IPS-18c (cell line): ENCODE data around the gene ADGRL3.

Experiments
- H3K4me3 ChIP-seq: 2 replicates; pipeline ENCODE4 v1.7.0; 2013; ENCODE audit warnings: low read depth, mild to moderate bottlenecking, low read length, moderate library complexity; ENCODE audit not compliant: insufficient read depth
- H3K9me3 ChIP-seq: one replicate; pipeline ENCODE4 v1.6.1; 2013; ENCODE audit warnings: mild to moderate bottlenecking, low read length, moderate library complexity; ENCODE audit not compliant: control insufficient read depth, insufficient read depth

ADGRL3 gene

DNA sequence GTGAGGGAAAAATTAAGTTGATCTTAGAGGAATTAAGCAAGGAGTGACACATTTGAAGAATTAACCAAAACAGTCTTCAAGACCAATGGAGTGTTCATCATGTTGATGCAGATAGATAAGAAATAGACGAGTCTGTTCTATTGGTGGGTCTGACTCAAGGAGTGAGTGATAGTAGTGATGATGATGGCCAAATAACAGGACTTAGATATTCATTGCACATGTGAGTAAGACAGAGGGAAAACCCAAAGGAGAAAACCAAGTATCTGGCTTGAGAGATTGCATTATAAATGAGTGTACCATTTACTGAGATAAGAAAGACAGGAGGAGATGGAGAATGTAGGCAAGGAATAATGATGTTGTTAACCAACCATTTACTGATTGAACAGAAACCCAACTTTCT is 321.3 kb downstream of the ADGRL3 start:
- Histone ChIP-seq H3K4me3 (no peak overlapping the region), H3K9me3 (no peaks in the 10 kb centered on the region)

DNA sequence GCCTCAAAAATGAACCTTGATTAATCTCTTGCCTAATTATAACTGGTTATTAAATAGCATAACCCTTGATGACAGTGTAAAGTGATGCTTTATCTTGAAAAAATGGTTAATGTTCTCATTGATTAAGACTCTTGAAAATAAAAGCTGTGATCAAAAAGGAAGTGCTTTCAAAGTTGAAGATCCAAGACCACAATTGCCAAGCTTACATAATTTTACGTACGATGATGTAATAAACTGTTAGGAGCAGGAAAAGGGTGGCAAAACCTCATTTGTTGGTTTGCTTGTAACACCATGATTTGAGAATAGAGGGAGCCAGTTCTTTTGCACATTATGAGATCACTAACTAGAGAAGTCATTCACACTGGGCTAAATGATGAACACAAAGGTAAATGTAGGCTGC is 322.2 kb downstream of the ADGRL3 start:
- Histone ChIP-seq H3K4me3 (no peak overlapping the region), H3K9me3 (no peaks in the 10 kb centered on the region)

DNA sequence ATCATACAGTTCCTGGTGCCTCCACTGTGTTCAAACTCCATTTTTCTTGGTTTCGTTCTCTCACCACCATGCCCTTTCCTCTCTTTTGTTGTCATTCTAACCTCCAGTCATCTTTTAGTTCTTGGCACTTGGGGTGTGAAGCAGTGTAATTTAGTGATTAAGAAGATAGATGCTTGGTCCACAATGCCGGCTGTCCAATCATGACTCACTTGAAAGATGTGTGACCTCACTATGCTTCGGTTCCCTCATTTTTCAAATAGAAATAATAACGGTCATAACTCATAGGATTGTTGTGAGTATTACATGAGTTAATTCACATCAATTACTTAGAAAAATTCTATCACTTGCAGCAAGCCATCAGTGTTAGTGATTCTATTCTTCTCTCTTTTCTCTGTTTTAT is 327.8 kb downstream of the ADGRL3 start:
- H3K4me3 ChIP-seq = no peak overlapping the region
- H3K9me3 ChIP-seq = no peaks in the 10 kb centered on the region

DNA sequence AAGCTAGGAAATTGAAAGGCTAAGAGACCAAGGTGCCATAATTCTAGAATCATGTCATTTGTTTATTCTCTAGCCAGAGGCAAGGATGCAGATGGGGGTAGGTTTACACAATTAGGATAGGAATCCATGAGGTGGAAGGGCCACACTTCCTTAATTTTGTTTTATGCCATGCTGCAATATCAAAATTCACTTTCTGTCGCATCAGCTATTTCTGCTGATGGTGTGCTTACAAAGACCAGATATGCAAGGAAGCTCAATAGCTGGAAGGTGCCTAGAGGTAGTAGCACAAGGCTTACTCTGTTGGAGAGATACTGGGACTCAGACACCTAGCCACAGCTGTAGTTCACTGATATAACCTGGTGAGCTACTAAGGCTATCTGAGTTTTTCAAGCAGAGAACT is 328.5 kb downstream of the ADGRL3 start:
- no peak overlapping the region for H3K4me3 ChIP-seq
- H3K9me3 ChIP-seq = no peaks in the 10 kb centered on the region

DNA sequence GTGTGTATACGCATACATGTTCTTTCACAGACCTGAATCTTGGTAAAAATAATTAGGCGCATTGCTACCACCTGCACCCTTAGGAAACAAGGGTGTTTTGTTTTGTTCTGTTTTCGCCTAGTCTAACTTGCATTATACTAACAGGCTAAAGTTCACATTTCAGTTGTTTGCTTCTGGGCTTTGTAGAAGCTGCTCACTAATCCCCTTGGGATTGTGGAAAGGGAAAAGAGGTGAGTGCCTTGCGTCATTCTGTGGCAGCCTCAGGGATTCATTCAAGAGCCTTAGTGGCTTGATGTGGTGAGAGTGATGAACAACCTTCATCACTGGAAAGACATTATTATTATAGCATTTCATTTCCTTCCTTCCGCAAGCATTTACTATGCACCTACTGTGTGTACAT is 331.1 kb downstream of the ADGRL3 start:
- H3K4me3 ChIP-seq = no peak overlapping the region

DNA sequence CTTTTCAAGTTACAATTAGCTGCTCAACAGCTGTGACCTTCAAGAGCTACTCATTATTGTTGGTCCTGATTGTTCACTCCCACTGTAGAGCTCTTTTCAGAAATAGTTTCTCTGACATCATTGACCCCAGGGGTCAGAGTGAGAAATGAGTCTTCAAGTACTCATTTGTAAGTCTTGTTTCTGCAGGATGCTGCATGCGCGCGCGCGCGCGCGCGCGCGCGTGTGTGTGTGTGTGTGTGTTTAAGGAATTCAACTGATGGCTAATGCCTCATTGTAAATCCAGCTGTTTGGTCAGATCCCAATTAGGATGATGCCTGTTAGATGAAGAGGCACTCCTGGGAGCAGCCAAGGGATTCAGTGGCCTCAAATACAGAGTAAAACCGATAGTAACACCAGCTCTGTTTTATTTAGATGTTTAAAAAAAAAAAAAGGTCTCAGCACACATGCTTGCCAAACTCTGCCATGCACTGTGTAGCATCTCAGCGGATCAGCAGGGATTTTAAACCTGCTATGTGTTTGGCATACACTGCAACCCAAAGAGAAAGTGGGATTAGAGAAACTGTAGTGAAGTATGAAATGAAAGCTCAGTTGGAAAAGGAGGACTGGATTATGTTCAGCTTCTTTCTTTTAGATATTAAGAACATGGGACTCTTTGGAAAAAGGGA is 332.3 kb downstream of the ADGRL3 start:
- H3K4me3 ChIP-seq = no peak overlapping the region
- H3K9me3 ChIP-seq = no peaks in the 10 kb centered on the region

More for the DNA sequence above, 331.1 kb downstream of the ADGRL3 start:
- H3K9me3 ChIP-seq = no peaks in the 10 kb centered on the region

DNA sequence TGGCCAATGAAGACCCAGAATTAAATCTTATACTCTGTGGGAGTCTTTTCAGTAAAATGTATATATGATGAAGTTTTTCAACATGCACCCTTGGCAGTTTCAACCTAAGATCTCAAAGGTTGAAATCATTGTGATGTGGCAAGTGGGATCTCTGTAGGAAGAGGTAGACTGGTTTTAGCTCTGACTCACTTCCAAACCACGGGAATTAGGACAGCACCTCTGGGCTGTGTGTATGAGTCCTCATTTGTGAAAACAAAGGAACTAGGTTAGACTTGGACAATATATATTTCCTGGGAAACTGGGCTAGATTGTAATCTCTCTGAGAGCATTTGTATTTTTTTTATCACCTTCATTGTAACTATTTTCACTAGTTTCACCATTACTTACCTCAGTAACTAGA is 333.0 kb downstream of the ADGRL3 start:
- H3K9me3 ChIP-seq = no peaks in the 10 kb centered on the region
- H3K4me3 ChIP-seq = no peak overlapping the region

DNA sequence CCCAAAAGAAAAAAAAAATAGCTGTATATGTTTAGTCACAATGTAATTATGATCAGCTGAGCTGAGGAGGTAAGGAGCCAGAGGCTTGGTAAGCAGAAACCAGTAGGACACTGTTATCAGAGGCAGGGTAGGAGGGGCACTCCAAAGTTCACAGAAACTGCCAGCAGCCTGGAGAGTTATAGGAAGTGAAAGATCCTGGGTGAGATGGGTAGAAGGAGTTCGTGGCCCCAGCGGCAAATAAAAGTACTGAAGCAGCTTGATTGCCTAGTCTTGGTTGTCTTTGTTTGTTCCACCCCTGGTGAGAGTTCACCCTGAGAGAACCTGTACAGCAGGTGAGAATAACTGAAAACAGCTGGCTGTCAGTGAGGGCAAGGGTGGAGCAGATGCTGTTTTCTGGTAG is 340.8 kb downstream of the ADGRL3 start:
- no peaks in the 10 kb centered on the region for H3K9me3 ChIP-seq
- no peak overlapping the region for H3K4me3 ChIP-seq

DNA sequence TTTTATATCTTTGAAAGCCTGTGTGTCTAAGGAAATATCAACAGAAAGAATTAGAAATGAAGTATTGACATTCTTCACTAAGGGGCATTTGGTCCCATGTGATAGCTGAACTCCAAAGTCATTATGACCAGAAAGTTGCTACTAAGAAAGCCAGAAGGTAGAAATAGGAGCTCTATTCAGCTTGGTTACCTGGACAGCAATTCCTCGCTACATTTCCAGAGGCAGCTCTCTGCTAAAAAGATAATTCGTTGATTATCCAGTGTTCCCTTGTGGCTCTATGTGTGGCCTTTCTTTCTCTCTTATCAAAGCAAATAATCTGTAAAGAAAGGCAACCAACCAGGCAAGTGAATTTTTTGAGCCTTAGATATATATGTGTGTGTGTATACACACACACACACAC is 341.3 kb downstream of the ADGRL3 start:
- Histone ChIP-seq H3K9me3 (no peaks in the 10 kb centered on the region), H3K4me3 (no peak overlapping the region)

DNA sequence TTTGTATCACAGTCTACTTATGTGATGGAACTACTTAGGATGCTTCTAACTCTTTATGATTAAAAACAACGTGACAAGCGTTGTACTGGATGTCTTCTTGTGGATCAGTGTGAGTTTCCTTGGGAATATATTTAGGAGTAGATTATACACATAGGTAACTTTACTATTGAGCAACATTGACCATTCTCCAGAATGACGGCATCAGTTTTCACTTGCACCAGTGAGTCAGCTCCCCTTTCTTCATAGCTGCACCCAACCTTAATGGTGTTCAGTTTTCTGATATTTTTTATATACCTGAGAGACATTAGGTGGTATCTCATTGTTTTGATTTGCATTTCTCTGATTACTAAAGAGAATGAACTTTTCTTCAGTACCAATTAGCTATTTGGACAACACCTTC is 343.9 kb downstream of the ADGRL3 start:
- Histone ChIP-seq H3K9me3 (no peaks in the 10 kb centered on the region), H3K4me3 (no peak overlapping the region)

DNA sequence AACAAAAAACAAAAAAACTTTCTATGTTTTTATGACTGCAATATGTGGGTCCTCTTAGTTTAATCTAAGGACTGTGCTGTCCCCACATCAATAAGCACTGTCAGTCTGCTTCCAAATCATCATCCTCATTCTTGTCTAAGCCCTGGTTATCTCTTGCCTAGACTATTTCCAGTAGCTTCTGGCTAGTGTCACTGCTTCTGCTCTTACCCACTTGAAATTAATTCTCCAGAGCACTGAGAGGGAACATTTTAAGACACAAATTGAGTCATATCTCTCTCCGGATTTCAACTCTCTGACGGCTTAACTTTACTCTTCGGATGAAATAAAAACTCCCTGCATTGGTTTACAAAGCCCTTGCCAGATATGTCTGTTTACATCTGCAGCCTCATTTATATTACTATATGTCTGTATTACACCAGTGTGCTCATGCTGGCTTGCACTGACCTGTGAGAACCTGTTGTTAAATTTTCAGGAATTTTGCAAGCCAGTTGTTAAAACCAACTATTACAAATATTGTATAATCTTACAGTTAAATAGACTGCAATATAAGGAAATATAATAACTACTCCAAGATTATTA is 345.9 kb downstream of the ADGRL3 start:
- no peaks in the 10 kb centered on the region for H3K9me3 ChIP-seq
- no peak overlapping the region for H3K4me3 ChIP-seq

DNA sequence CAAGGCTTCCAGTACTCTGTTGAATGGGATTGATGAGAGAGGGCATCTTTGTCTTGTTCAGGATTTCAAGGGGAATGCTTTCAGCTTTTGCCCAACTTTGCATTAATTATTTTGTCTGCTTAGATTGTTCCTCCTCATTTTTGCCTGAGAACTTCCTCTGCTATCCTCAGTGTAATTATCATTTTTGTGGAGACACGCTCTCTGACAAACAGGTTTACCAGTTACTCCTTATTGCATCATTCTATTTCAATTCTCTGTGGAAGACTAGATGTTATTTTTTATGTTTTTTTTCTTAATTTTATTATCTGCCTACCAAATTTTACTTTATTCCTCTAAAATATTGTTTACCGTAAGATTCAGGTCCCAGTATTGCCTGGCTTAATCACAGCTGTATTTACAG is 349.2 kb downstream of the ADGRL3 start:
- no peaks in the 10 kb centered on the region for H3K9me3 ChIP-seq
- H3K4me3 ChIP-seq = no peak overlapping the region

DNA sequence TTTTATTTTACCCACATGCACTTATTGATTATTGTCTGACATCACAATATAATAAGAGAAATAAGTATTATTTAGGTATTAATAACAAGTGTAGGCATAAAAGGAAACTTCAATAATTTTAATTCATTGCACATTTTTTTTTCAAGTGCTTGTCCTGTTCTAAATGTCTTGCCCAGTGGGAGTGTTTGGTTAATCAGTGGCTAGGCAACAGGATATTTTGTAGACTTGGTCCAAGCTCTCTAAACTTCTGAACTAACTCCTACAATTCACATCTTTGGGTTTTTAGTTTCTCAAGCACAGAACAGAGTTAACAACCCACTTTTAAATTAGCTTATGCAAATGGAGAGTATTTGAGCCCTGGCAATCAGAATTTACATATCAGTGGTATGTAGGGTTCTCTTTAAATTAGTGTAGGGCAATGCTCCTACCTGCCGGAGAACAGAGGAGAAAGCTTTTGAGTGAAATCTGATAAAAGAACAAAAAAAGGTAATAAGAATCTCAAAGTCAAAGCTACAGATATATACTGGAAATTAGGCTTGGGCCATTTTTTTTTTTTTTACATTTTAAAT is 353.5 kb downstream of the ADGRL3 start:
- H3K4me3 ChIP-seq = no peak overlapping the region

DNA sequence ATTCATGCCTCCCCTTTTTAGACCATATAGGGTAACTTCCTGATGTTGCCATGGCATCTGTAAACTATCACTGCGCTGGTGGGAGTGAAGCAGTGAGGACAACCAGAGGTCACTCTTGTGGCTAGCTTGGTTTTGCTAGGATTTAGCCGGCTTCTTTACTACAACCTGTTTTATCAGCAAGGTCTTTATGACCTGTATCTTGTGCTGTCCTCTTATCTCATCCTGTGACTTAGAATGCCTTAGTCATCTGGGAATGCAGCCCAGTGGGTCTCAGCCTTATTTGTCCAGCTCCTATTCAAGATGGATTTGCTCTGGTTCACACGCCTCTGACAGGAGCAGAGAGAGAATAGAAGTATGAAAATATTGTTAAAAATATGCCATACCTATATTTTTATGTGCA is 355.7 kb downstream of the ADGRL3 start:
- no peak overlapping the region for H3K4me3 ChIP-seq

More for the DNA sequence above, 353.5 kb downstream of the ADGRL3 start:
- no peaks in the 10 kb centered on the region for H3K9me3 ChIP-seq

DNA sequence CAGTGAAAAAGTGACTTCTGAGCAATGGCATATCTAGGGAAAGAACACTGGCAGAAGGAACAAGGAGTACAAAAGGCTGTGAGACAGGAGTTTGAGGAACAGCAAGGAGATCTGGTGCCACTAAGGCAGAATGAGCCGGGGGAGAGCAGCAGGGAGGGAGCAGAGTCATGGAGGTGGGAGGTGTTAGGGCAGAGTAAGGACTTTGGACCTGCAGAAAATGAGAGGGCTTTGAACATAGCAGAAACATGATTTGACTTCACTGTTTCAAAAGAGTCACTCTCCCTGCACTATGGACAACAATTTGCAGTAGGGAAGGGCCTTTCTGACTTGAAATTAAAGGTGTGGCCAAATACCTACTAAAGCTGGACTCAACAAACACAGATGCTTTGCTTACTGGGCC is 356.2 kb downstream of the ADGRL3 start:
- no peaks in the 10 kb centered on the region for H3K9me3 ChIP-seq
- no peak overlapping the region for H3K4me3 ChIP-seq

More for the DNA sequence above, 355.7 kb downstream of the ADGRL3 start:
- no peaks in the 10 kb centered on the region for H3K9me3 ChIP-seq

DNA sequence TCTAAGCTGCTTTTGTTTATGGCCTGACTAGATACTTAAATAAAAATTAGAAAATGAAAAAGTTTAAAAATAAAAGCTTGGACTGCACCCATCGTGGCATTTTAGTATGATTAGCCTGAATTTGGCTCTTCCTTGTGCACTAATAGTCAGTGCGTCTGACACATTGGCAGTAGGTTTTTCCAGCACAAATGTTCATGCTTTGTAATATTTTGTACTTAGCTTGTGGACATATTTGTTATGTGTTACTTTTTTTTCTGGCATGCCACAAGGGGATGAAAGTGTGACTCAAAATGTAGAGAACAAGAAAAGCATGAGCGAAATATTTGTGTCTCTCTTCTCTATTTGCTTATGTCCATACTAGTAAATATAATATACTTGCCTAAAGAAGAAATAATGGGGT is 359.3 kb downstream of the ADGRL3 start:
- no peaks in the 10 kb centered on the region for H3K9me3 ChIP-seq

DNA sequence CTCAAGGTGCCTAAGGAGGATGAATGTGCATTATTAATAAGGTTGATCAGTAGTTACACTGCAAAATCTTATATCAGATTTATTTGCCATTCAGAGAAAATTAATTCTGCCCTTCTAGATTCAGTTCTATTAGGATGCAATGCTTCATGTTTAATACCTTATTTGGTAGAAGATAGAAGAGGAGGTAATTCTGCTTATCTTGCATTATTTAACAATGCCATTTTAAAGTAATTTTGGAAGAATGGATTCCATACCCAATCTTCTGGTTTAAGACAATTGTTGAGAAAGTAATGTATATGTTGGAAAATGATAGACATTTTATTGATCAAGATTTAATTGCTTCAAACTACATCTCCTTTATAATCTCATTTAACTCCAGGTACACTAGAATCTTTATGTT is 360.9 kb downstream of the ADGRL3 start:
- H3K4me3 ChIP-seq = no peak overlapping the region
- H3K9me3 ChIP-seq = no peaks in the 10 kb centered on the region

More for the DNA sequence above, 359.3 kb downstream of the ADGRL3 start:
- no peak overlapping the region for H3K4me3 ChIP-seq

DNA sequence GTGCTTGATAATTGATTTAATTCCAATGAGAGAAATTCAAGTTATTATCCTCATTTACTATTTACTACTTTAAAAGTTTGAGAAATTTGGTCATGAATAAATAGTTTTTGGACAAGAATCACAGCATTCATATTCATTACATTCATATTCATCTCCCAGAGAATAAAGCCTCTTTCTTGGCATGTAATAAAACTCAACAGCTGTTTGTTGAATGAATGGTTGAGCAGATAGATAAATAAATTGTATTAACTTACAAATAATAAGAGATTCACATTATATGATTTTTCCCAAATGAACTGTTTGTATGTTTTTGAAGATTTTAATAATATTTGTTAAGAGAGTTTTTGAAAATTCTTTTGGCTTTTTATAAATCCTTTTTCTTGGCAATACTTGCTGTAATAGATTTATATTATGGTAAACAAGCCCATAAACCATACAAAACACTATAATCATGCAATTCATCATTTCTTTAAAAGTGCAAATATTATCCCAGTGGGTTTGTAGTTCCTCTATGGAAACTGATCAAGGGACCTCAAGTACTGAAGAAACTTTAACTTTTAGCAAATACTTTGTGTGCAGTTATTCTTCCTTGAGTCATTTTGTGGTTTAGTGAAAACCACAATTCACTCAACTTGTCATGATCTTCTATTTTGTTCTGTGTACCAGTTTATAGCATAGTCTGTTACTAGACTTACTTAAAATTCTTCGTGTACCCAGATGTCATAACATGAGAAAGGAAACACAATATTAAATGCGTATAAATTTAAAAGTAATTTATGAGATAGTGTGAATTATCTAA is 371.8 kb downstream of the ADGRL3 start:
- Histone ChIP-seq H3K4me3 (no peak overlapping the region), H3K9me3 (no peaks in the 10 kb centered on the region)
